GF-D8 (cell line): ENCODE data around the gene SPC25.
"Not testable (repeated sequence)": the region's sequence is repeated elsewhere in the genome, so short reads cannot be mapped to it uniquely, and the experiment has no call there.

Experiments
- DNase-seq: peaks from one replicate; lab custom pipeline; 2025; lab: John Stamatoyannopoulos, UW

SPC25 gene

GRCh38 chr2:168901003-168901402 lies 10.8 kb upstream of the SPC25 start, which contains the start of gene G6PC2:
TSS of gene G6PC2 (plus strand) at chr2:168901291. CDS start at chr2:168901332, 41 bp downstream.
- no peak for DNase-seq

GRCh38 chr2:168897449-168897848 lies 7.2 kb upstream of the SPC25 start:
- DNase-seq = no peak

DNA sequence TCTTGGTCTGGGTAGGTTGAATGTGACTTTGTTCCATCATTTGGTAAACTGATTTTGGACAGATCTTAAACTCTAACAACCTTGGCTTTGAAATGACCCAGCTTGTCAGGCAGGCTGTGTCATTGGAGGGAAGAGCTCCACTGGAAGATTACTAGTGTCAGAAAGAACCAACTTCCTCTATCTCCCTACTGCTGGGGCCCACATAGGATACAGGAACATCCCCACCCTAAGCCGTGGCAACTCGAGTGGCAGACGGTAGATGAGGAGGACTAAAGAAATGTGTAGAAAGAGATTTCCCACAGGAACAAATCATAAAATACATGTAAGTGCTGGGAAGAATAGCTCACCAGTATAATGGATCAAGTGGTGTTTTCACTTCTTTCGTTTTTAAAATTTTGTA lies 6.6 kb upstream of the SPC25 start:
- DNase-seq = no peak

GRCh38 chr2:168895771-168896170 lies 5.5 kb upstream of the SPC25 start:
- no peak for DNase-seq

DNA sequence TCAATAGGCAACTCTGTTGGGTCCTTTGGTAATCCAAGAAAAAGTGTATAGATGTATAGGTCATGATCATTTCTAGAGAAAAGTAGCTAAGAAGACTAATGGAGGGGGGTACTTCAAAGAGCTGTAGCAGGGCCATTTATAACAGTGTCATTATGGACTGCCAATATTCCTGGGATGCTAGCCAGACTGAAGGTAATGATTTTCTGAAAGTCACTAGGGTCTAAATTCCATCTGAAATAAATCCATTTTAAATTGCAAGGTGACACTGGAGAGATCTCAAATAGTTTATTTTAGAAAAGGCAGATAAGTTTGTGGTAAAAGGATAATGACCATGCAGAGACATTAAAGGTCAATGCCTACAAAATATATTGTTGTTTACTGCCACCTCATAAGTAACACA lies 4.5 kb upstream of the SPC25 start:
- DNase-seq = no peak

DNA sequence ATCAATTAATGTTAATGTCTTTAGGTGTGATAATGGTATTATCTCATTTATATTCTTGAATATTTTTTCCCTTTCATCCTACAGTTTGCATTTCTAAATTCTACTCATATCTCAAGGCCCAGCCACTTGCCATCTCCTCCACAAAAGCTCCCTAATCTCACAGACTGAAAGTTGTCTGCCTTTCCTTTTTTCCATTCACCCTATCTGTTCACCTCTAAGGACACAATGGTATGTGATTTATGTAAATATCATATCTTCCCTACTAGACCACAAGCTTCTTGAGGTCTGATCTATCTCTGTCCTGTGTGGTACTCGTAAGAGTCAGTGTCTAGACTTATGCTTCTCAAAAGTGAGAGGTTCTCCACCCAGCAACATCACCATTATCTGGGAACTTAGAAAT lies 3.9 kb upstream of the SPC25 start:
- DNase-seq = no peak

GRCh38 chr2:168892327-168892726 lies 2.1 kb upstream of the SPC25 start:
- DNase-seq = no peak

- DNase-seq = no peak
Measured at GRCh38 chr2:168889635-168890005, 610 bp downstream of the SPC25 start.

DNA sequence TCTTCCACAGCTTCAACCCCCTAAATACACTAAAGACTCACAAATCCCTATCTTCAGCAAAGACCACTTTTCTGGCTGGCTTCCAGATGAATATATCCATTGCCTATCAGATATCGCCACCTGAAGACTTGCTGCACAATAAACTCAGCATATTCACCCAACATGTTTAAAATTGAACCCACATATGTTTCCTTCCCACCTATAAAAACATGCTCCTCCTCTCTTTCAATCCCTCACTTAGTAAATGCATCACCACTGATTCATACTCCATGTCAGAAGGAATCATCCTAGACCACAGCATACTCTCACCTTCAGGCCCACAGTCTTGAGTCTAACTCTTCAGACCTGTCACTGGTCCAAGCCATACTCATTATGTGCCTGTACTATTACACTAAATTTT lies 5.3 kb downstream of the SPC25 start:
- DNase-seq = no peak

GRCh38 chr2:168882163-168882562 lies 8.1 kb downstream of the SPC25 start:
- not testable (repeated sequence) for DNase-seq

DNA sequence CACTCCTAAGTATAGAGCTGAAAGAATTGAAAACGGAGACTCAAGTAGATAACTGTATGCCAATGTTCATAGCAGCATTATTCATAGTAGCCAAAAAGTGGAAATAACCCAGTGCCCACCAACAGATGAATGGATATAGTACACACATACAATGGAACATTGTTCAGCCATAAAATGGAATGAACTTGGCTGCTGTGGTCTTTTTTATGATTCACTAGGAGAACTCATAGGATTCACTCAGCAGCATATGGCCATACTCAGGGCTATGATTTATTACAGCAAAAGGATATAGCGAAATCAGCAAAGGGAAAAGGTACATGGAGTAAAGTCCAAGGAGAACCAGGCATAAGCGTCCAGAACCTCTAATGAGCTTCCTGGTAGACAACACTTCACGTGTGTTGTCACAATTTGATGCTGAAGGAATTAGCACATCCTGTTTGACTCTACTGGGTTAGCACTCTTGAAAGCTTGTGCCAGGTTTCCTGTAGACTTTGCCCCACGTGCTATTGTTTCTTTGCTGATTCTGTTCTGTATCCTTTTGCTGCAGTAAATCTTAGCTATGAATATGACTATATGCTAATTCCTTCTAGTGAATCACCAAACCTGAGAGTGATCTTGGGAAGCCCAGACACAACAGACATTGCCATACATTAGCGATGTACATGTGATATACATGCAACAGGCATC lies 15.7 kb downstream of the SPC25 start:
- no peak for DNase-seq

- DNase-seq = not testable (repeated sequence)
Measured at GRCh38 chr2:168870824-168871223, 19.4 kb downstream of the SPC25 start.

DNA sequence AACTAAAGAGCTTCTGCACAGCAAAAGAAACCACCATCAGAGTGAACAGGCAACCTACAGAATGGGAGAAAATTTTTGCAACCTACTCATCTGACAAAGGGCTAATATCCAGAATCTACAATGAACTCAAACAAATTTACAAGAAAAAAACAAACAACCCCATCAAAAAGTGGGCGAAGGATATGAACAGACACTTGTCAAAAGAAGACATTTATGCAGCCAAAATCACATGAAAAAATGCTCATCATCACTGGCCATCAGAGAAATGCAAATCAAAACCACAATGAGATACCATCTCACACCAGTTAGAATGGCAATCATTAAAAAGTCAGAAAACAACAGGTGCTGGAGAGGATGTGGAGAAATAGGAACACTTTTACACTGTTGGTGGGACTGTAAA lies 19.9 kb downstream of the SPC25 start:
- not testable (repeated sequence) for DNase-seq

DNA sequence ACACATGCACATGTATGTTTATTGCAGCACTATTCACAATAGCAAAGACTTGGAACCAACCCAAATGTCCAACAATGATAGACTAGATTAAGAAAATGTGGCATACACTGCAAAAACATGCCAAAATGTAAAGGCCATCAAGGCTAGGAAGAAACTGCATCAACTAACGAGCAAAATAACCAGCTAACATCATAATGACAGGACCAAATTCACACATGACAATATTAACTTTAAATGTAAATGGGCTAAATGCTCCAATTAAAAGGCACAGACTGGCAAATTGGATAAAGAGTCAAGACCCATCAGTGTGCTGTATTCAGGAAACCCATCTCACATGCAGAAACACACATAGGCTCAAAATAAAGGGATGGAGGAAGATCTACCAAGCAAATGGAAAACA lies 23.1 kb downstream of the SPC25 start:
- not testable (repeated sequence) for DNase-seq

DNA sequence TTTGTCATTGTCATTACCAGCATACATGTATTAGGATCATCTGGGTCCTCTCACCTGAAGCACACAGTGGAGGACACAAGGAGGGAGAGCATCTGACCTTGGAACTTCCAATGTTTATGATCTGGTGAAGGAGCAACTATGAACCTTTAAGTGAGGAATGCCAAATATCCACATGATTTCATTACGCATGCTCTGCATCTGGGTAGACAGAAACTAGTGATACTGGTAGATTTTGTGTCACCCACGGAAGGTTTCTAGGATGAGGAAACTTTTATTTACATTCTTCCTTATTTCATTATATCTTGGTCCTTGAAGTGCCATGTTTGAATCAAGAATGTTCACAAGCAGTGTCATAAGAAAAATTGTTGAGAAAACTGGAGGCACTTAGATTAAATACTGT lies 32.1 kb downstream of the SPC25 start:
- DNase-seq = no peak

GRCh38 chr2:168855601-168856000 lies 34.6 kb downstream of the SPC25 start:
- DNase-seq = no peak

DNA sequence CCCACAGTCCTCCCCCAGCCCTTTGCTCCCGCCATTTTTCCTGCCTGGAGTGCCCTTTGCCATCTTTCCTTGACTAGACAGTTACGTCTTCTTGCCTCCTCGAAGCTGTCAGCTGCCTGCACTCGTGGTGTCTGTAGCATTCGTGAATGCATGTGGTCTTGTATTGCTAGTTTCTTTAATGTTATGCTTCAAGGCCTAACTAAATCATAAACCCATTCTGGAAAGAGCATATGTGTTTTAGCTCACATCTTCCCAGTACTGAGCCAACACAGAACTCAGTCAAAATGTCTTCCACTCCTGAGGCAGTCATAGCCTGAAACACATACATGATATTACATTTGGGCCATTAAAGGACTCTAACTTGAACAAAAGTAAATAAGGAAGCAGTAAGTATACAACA lies 35.6 kb downstream of the SPC25 start:
- DNase-seq = no peak

DNA sequence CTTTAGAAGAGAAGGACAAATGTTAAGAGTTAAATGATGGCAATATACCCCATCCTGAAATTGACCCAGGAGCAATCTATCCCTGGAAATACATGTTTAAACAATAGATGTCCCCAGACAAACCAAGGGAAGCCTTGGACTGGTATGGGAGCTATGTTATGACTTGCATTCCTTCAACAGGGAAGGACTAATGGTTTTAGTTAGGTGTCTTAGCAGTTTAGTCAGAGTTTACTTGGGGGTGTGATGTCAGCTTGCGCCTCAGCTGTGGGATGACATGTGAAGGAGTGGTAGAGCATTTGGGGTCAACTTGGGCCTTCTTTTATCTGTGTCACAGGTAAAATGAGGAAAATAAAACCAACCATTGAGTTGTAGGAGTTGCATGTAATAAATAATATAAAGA lies 36.8 kb downstream of the SPC25 start:
- no peak for DNase-seq

GRCh38 chr2:168852481-168852880 lies 37.7 kb downstream of the SPC25 start:
- no peak for DNase-seq

DNA sequence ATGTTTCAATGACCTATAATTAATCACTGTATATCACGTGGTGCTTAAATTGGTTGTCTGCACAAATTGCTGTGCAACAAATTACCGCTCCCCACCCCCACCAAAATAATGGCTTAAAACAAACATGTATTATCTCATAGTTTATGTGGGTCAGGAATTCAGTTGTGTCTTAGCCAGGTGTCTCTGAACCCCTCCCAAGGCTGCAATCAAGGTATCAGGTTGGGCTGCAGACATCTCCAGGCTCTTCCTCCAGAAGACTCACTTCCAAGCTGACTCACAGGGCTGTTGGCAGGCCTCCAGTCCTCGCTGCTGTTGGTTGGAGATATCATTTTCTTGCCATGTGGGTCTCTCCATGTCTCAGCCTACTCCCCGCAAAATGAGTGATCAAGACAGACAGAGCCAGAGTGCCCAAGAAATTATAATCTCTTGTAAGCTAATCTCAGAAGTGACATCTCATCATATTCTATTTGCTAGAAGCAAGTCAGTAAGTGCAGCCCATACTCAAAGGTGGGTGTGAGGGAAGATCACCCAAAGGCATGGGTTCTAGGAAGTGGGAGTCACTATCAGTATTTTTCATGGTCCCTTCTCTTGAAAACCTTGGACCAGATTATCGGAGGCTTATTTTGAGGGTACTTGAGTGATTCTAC lies 38.4 kb downstream of the SPC25 start:
- DNase-seq = no peak

- DNase-seq = no peak
Measured at GRCh38 chr2:168850846-168851245, 39.4 kb downstream of the SPC25 start.

GRCh38 chr2:168849610-168850009 lies 40.6 kb downstream of the SPC25 start:
- no peak for DNase-seq

- DNase-seq = no peak
Measured at GRCh38 chr2:168848225-168848624, 42.0 kb downstream of the SPC25 start.

- DNase-seq = no peak
Measured at GRCh38 chr2:168843253-168843652, 47.0 kb downstream of the SPC25 start.
